CD14-positive monocyte (primary cell): ENCODE data around the gene NPR3. TPM values are rescaled to one million over a fixed set of nuclear protein-coding genes. Genes with fewer than 3 reads are reported as not detected.

Experiments
- DNase-seq, 3 donors: peaks; one replicate each; pipeline ENCODE4 v3.0.0-alpha.2; 2011 to 2022
- H2AFZ ChIP-seq: 2 replicates; pipeline ENCODE4 v1.6.0; 2012; ENCODE audit warnings: mild to moderate bottlenecking, low read depth, low read length, inconsistent platforms; ENCODE audit not compliant: insufficient read depth, poor library complexity, severe bottlenecking
- H3K27ac ChIP-seq, 2 donors: 1 replicate in 1 of 2; 2 replicates in 1 of 2; pipeline ENCODE4 v1.5.1; 2012 to 2013; ENCODE audit warnings: low read length in 2 of 2, control low read depth in 1 of 2, inconsistent platforms in 1 of 2, low read depth in 1 of 2, mild to moderate bottlenecking in 1 of 2
- H3K27me3 ChIP-seq, 2 donors: one replicate each; pipeline versions ENCODE4 v1.6.0 to v1.6.1; 2011 to 2013; ENCODE audit warnings: low read length in 2 of 2; ENCODE audit not compliant: control insufficient read depth in 2 of 2, insufficient read depth in 2 of 2
- H3K36me3 ChIP-seq, 2 donors: replicated peaks in 1 of 2; 1 replicate in 1 of 2; 2 replicates in 1 of 2; pipeline versions ENCODE4 v1.5.1 to v1.6.1; 2012 to 2013; ENCODE audit warnings: low read length in 2 of 2, control low read depth in 1 of 2, inconsistent platforms in 1 of 2, mild to moderate bottlenecking in 1 of 2; ENCODE audit not compliant: insufficient read depth in 2 of 2, control insufficient read depth in 1 of 2
- H3K4me1 ChIP-seq, 2 donors: 1 replicate in 1 of 2; 2 replicates in 1 of 2; pipeline versions ENCODE4 v1.5.1 to v1.6.1; 2012 to 2013; ENCODE audit warnings: low read length in 2 of 2, control low read depth in 1 of 2, inconsistent platforms in 1 of 2, mild to moderate bottlenecking in 1 of 2, moderate library complexity in 1 of 2; ENCODE audit not compliant: insufficient read depth in 2 of 2, control insufficient read depth in 1 of 2
- H3K4me2 ChIP-seq: replicated peaks from 2 replicates; pipeline ENCODE3; 2012; ENCODE audit warnings: low read length, moderate library complexity, mild to moderate bottlenecking; ENCODE audit not compliant: poor library complexity, severe bottlenecking; ENCODE audit errors: extremely low read depth
- H3K4me3 ChIP-seq, 3 experiments: fragments of 200-600 bp in 1 of 3; sonication (generic) in 1 of 3; replicated peaks in 1 of 3; 1 replicate in 2 of 3; 2 replicates in 1 of 3; pipeline ENCODE4 v1.5.1; 2011 to 2013; ENCODE audit warnings: low read length in 3 of 3, mild to moderate bottlenecking in 3 of 3, control low read depth in 2 of 3, low read depth in 2 of 3, inconsistent platforms in 1 of 3, moderate library complexity in 1 of 3
- H3K79me2 ChIP-seq: 2 replicates; pipeline ENCODE4 v1.6.0; 2012; ENCODE audit warnings: mild to moderate bottlenecking, control low read depth, inconsistent platforms, low read length, moderate library complexity; ENCODE audit not compliant: insufficient read depth
- H3K9ac ChIP-seq: 2 replicates; pipeline ENCODE4 v1.6.0; 2017; ENCODE audit warnings: low read length, mild to moderate bottlenecking; ENCODE audit not compliant: insufficient read depth, poor library complexity, severe bottlenecking
- H3K9me3 ChIP-seq, 2 donors: replicated peaks in 1 of 2; 1 replicate in 1 of 2; 2 replicates in 1 of 2; pipeline versions ENCODE4 v1.5.1 to v1.6.1; 2012 to 2013; ENCODE audit warnings: low read length in 2 of 2, control low read depth in 1 of 2; ENCODE audit not compliant: control insufficient read depth in 1 of 2, insufficient read depth in 1 of 2
- H4K20me1 ChIP-seq: 2 replicates; pipeline ENCODE4 v1.6.0; 2012; ENCODE audit warnings: mild to moderate bottlenecking, low read length, control low read depth, moderate library complexity; ENCODE audit not compliant: insufficient read depth
- H3K27ac Mint-ChIP-seq, 7 donors: one replicate each; pipeline ENCODE4 v1.8.0; 2020; ENCODE audit warnings: mild to moderate bottlenecking in 7 of 7, mixed read lengths in 7 of 7, moderate library complexity in 6 of 7, inconsistent platforms in 2 of 7
- H3K27me3 Mint-ChIP-seq, 3 donors: one replicate each; pipeline ENCODE4 v1.8.0; 2021 to 2022; ENCODE audit warnings: low read depth in 3 of 3, mild to moderate bottlenecking in 3 of 3, mixed read lengths in 3 of 3, moderate library complexity in 3 of 3, inconsistent platforms in 1 of 3
- H3K36me3 Mint-ChIP-seq, 2 donors: one replicate each; pipeline ENCODE4 v1.8.0; 2020; ENCODE audit warnings: mixed read lengths in 2 of 2, inconsistent platforms in 1 of 2, mild to moderate bottlenecking in 1 of 2
- H3K4me1 Mint-ChIP-seq: one replicate; pipeline ENCODE4 v1.8.0; 2020; ENCODE audit warnings: mild to moderate bottlenecking, mixed read lengths
- H3K4me3 Mint-ChIP-seq, 2 donors: one replicate each; pipeline ENCODE4 v1.8.0; 2020; ENCODE audit warnings: mild to moderate bottlenecking in 2 of 2, mixed read lengths in 2 of 2, moderate library complexity in 1 of 2
- H3K9me3 Mint-ChIP-seq, 7 donors: one replicate each; pipeline ENCODE4 v1.8.0; 2020 to 2022; ENCODE audit warnings: mixed read lengths in 7 of 7, mild to moderate bottlenecking in 6 of 7, moderate library complexity in 6 of 7, inconsistent platforms in 2 of 7
- WGBS: methylation state at CpG from one replicate; pipeline ENCODE4 v1.1.5; 2013; ENCODE audit warnings: missing lambda C conversion rate; ENCODE audit not compliant: insufficient coverage; 5-methylcytosine and 5-hydroxymethylcytosine counted together
- intact Hi-C, 2 donors: fragments of 100-400 bp; cut with micrococcal nuclease; formaldehyde crosslinking; loops; one replicate each; pipeline versions ENCODE4 v1.15.0 to v1.15.1; 2023
- polyA plus RNA-seq, 3 donors: library from polyadenylated mRNA; depleted of rRNA in 1 of 3; unstranded in 2 of 3; stranded (reverse) in 1 of 3; fragments of 300-500 nt in 2 of 3; fragments of >200 nt in 1 of 3; fragmentation: Illumina TruSeq in 2 of 3; gene quantifications; 1 replicate in 2 of 3; 2 replicates in 1 of 3; pipeline ENCODE4 v1.2.3, GENCODE V29; 2012 to 2021
- TF ChIP-seq, protein P1 (sequence below): fragments of 200-600 bp; IDR thresholded peaks from one replicate; pipeline ENCODE4 v1.8.0; 2022; ENCODE audit warnings: antibody characterized with exemption, mild to moderate bottlenecking

NPR3 gene
- polyA plus RNA-seq, 3 donors = not detected

DNA sequence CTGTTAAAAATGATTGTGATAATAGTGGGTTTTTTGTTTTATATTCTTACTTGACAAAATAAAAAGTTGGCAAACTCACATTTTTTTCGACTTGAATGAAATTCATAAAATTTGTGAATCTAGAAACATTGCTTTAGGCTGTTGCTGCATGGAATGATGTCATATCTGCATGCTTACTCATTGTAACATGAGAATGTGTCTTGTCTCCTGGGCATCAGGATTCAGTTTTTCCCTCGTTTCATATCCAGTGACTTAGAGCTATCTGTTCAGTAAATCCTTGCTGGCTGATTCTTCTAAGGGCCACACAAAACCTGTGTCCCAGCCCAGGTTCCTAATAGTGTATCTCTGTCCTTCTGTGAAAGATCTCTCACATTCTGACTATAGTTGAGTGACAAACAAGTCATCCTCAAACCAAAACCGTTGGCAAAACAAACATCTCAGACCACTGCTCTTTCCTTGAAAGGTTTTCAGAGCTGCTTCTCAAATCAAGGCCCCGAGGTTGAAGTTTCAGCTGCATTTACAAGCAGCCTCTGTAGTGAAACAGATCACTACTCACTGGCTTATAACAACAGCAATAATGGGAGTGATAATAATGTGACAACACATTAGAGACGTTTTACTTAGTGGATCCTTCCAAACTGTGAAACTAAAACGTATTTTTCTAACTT lies 95.0 kb downstream of the NPR3 start:
- no peak overlapping the region for H3K27ac Mint-ChIP-seq
- WGBS = 56% methylated on average over 1 of the region's 6 CpGs

DNA sequence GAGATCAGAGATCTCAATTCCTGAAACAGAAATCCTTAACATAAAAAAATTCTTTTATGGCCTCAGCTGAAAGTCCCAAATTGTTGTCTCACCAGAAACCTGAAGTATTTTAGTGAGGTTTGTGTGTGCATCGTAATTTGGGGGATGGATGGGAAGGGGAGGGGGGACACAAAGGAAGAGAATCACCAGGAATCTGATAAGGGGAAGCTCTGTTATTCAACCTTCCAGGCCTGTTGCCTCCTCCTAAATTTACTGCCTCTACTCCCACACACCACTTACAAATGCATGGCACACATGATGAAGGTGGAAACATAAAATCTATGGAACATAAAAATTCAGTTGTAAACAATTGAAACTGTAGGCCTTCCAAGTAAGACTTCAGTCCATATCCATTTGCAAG lies 97.7 kb downstream of the NPR3 start:
- no peak overlapping the region for H3K27ac ChIP-seq
- no peak overlapping the region for H3K4me2 ChIP-seq
- H3K36me3 ChIP-seq = no peaks in the 10 kb centered on the region
- no peaks in the 10 kb centered on the region for H3K4me1 ChIP-seq
- peaks cover 0 to 12% (median 7%) of the 10 kb centered on the region in 7 donors for H3K9me3 Mint-ChIP-seq
- TF ChIP-seq, protein P1, sequence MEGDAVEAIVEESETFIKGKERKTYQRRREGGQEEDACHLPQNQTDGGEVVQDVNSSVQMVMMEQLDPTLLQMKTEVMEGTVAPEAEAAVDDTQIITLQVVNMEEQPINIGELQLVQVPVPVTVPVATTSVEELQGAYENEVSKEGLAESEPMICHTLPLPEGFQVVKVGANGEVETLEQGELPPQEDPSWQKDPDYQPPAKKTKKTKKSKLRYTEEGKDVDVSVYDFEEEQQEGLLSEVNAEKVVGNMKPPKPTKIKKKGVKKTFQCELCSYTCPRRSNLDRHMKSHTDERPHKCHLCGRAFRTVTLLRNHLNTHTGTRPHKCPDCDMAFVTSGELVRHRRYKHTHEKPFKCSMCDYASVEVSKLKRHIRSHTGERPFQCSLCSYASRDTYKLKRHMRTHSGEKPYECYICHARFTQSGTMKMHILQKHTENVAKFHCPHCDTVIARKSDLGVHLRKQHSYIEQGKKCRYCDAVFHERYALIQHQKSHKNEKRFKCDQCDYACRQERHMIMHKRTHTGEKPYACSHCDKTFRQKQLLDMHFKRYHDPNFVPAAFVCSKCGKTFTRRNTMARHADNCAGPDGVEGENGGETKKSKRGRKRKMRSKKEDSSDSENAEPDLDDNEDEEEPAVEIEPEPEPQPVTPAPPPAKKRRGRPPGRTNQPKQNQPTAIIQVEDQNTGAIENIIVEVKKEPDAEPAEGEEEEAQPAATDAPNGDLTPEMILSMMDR = no peak
- no peak overlapping the region for H3K4me3 ChIP-seq
- H2AFZ ChIP-seq = no peak overlapping the region
- no peak overlapping the region for H3K4me3 Mint-ChIP-seq
- no peaks in the 10 kb centered on the region for H4K20me1 ChIP-seq
- no peak overlapping the region for H3K9ac ChIP-seq
- H3K9me3 ChIP-seq = no peaks in the 10 kb centered on the region
- no peaks in the 10 kb centered on the region for H3K79me2 ChIP-seq
- intact Hi-C loops = no loop called here
- no peak overlapping the region for H3K27ac Mint-ChIP-seq
- H3K36me3 Mint-ChIP-seq = no peaks in the 10 kb centered on the region
- WGBS = no CpG with 5 or more reads among the region's 1 CpG
- H3K27me3 ChIP-seq = no peaks in the 10 kb centered on the region
- DNase-seq = no peak
- no peaks in the 10 kb centered on the region for H3K4me1 Mint-ChIP-seq
- H3K27me3 Mint-ChIP-seq = no peaks in the 10 kb centered on the region

More for the DNA sequence above, 95.0 kb downstream of the NPR3 start:
- Mint-ChIP-seq H3K4me1 (no peaks in the 10 kb centered on the region), H3K27me3 (peaks cover 0 to 3% (median 0%) of the 10 kb centered on the region in 3 donors), H3K36me3 (no peaks in the 10 kb centered on the region), H3K9me3 (peaks cover 8 to 17% (median 9%) of the 10 kb centered on the region in 7 donors), H3K4me3 (no peak overlapping the region)
- no peaks in the 10 kb centered on the region for H3K27me3 ChIP-seq
- no peaks in the 10 kb centered on the region for H3K4me1 ChIP-seq
- no peak overlapping the region for H2AFZ ChIP-seq
- H3K79me2 ChIP-seq = no peaks in the 10 kb centered on the region
- H3K27ac ChIP-seq = no peak overlapping the region
- peaks cover 0 to 3% of the 10 kb centered on the region in 2 donors for H3K9me3 ChIP-seq
- H4K20me1 ChIP-seq = no peaks in the 10 kb centered on the region
- no peak overlapping the region for H3K9ac ChIP-seq
- TF ChIP-seq, protein P1 = no peak
- no peaks in the 10 kb centered on the region for H3K36me3 ChIP-seq
- no peak overlapping the region for H3K4me2 ChIP-seq
- intact Hi-C loops = no loop called here
- DNase-seq = no peak
- no peak overlapping the region for H3K4me3 ChIP-seq
